Measurements from ENCODE around the gene AK5. TPM values are rescaled to one million over a fixed set of nuclear protein-coding genes. Genes with fewer than 3 reads are reported as not detected.

The AK5 gene
- total RNA-seq, 4 donors from 2014 or later = not detected

GRCh38 chr1:77399250-77400086, 117.6 kb downstream of the AK5 start:
- TF ChIP-seq CTCF (IDR thresholded peaks at IDR 0.05) = no peak
- TF ChIP-seq POLR2A (IDR thresholded peaks at IDR 0.05) = no peak
- Histone ChIP-seq H3K27me3 (no peaks in the 10 kb centered on the region), H3K4me3 (no peak overlapping the region), H3K4me1 (no peaks in the 10 kb centered on the region), H3K9me3 (no peaks in the 10 kb centered on the region), H3K27ac (no peak overlapping the region), H3K36me3 (no peaks in the 10 kb centered on the region)
- intact Hi-C loops (cut with DNase I) = no loop called here
- DNase-seq = no peak
- 74 to 78% methylated on average over 5 to 6 of the region's 6 CpGs for WGBS, 2 donors

- no peak overlapping the region for H3K4me3 ChIP-seq
- H3K27me3 ChIP-seq = no peaks in the 10 kb centered on the region
- no peak overlapping the region for H3K27ac ChIP-seq
- TF ChIP-seq CTCF (IDR thresholded peaks at IDR 0.05) (no peak), POLR2A (IDR thresholded peaks at IDR 0.05) (no peak)
- no peaks in the 10 kb centered on the region for H3K4me1 ChIP-seq
- no peak for DNase-seq
- no peaks in the 10 kb centered on the region for H3K9me3 ChIP-seq
- intact Hi-C loops (cut with DNase I) = no loop called here
- H3K36me3 ChIP-seq = no peaks in the 10 kb centered on the region
- WGBS, 2 donors = 49 to 76% methylated on average over 2 of the region's 2 CpGs
Measured at GRCh38 chr1:77400781-77401180, 119.0 kb downstream of the AK5 start.

- no peak overlapping the region for H3K4me3 ChIP-seq
- no peaks in the 10 kb centered on the region for H3K4me1 ChIP-seq
- H3K27ac ChIP-seq = no peak overlapping the region
- H3K27me3 ChIP-seq = no peaks in the 10 kb centered on the region
- no peaks in the 10 kb centered on the region for H3K36me3 ChIP-seq
- intact Hi-C loops (cut with DNase I) = no loop called here
- DNase-seq = no peak
- no peak for TF ChIP-seq POLR2A (IDR thresholded peaks at IDR 0.05)
- WGBS, 2 donors = 92 to 96% methylated on average over 2 of the region's 2 CpGs
- H3K9me3 ChIP-seq = no peaks in the 10 kb centered on the region
Measured at GRCh38 chr1:77401384-77401783, 119.6 kb downstream of the AK5 start.

- intact Hi-C loops (cut with DNase I) = no loop called here
- Histone ChIP-seq H3K27me3 (no peaks in the 10 kb centered on the region), H3K4me3 (no peak overlapping the region), H3K27ac (no peak overlapping the region), H3K9me3 (no peaks in the 10 kb centered on the region), H3K36me3 (no peaks in the 10 kb centered on the region), H3K4me1 (no peaks in the 10 kb centered on the region)
- TF ChIP-seq CTCF (IDR thresholded peaks at IDR 0.05) = no peak
- TF ChIP-seq POLR2A (IDR thresholded peaks at IDR 0.05) = no peak
- DNase-seq = no peak
- 55 to 75% methylated on average over 4 of the region's 4 CpGs for WGBS, 2 donors
Measured at GRCh38 chr1:77405186-77405585, 123.4 kb downstream of the AK5 start.

GRCh38 chr1:77406661-77407060, 124.8 kb downstream of the AK5 start:
- no peaks in the 10 kb centered on the region for H3K9me3 ChIP-seq
- H3K36me3 ChIP-seq = no peaks in the 10 kb centered on the region
- H3K4me1 ChIP-seq = no peaks in the 10 kb centered on the region
- DNase-seq = no peak
- intact Hi-C loops (cut with DNase I) = no loop called here
- no peak overlapping the region for H3K27ac ChIP-seq
- no peak for TF ChIP-seq POLR2A (IDR thresholded peaks at IDR 0.05)
- TF ChIP-seq CTCF (IDR thresholded peaks at IDR 0.05) = no peak
- no peak overlapping the region for H3K4me3 ChIP-seq
- peaks cover 0 to 6% (median 0%) of the 10 kb centered on the region in 4 donors for H3K27me3 ChIP-seq
